Renal pelvis (tissue), 4 donors: Measurements from ENCODE around the gene FREY1. TPM values are rescaled to one million over a fixed set of nuclear protein-coding genes. Genes with fewer than 3 reads are reported as not detected.

Experiments
- DNase-seq: peaks from one replicate; pipeline ENCODE4 v3.0.0-alpha.2; 2013
- polyA plus RNA-seq, 3 donors: library from polyadenylated mRNA; unstranded; fragments of 120-200 nt; gene quantifications; one replicate each; pipeline ENCODE4 v1.2.1, GENCODE V29; 2013; ENCODE audit not compliant: insufficient read length in 3 of 3

FREY1 gene
- polyA plus RNA-seq, 3 donors, result 0.41 to 0.77 (median 0.59) TPM

GRCh38 chr11:45872651-45873356 is 34.3 kb downstream of the FREY1 start:
- peak; percentile 52 for DNase-seq

- no peak for DNase-seq
Measured at GRCh38 chr11:45871638-45872037, 35.4 kb downstream of the FREY1 start.

- no peak for DNase-seq
Measured at GRCh38 chr11:45870706-45871105, 36.4 kb downstream of the FREY1 start.

- no peak for DNase-seq
Measured at GRCh38 chr11:45869551-45869950, 37.5 kb downstream of the FREY1 start.

GRCh38 chr11:45864041-45864440 is 43.0 kb downstream of the FREY1 start:
- DNase-seq, result no peak

GRCh38 chr11:45860764-45861510 is 46.1 kb downstream of the FREY1 start:
- DNase-seq, result no peak

GRCh38 chr11:45860348-45860747 is 46.7 kb downstream of the FREY1 start:
- DNase-seq, result no peak

GRCh38 chr11:45859661-45860140 is 47.4 kb downstream of the FREY1 start:
- DNase-seq, result peak; percentile 54

- no peak for DNase-seq
Measured at GRCh38 chr11:45858751-45859398, 48.2 kb downstream of the FREY1 start.

- DNase-seq, result no peak
Measured at GRCh38 chr11:45857961-45858474, 49.1 kb downstream of the FREY1 start.

Other genes starting within 250 kb of the FREY1 start
- 10 to 100 TPM; 10.9 to 13.8 (median 10.9) TPM for gene CHST1, start 241.6 kb downstream of the FREY1 start, polyA plus RNA-seq
- gene SLC35C1, start 102.1 kb downstream of the FREY1 start, polyA plus RNA-seq, result 10 to 100 TPM in 1 of 3 donors, 1 to 10 TPM in 2; 8.1 to 10.2 (median 8.9) TPM
- gene CRY2, start 59.8 kb downstream of the FREY1 start, polyA plus RNA-seq, result 10 to 100 TPM; 26.5 to 33.1 (median 32.4) TPM
- gene MAPK8IP1, start 21.6 kb downstream of the FREY1 start, polyA plus RNA-seq, result 10 to 100 TPM in 2 of 3 donors, 1 to 10 TPM in 1; 9.6 to 13.8 (median 13.7) TPM
- 10 to 100 TPM; 21.5 to 26.0 (median 24.0) TPM for gene PEX16, start 10.6 kb upstream of the FREY1 start, polyA plus RNA-seq
- 10 to 100 TPM; 23.2 to 29.5 (median 27.2) TPM for gene LARGE2, start 15.4 kb upstream of the FREY1 start, polyA plus RNA-seq
- 10 to 100 TPM; 46.6 to 58.0 (median 56.1) TPM for gene PHF21A, start 214.2 kb upstream of the FREY1 start, polyA plus RNA-seq